ENCODE measurements around the gene ROCK2. TPM values are rescaled to one million over a fixed set of nuclear protein-coding genes. Genes with fewer than 3 reads are reported as not detected.

Gene ROCK2
- total and polyA plus RNA-seq, 2 of the 13 experiments (the other 11 are each of a cell fraction or from before 2014, with no cell fraction given) = 38.1 to 119 TPM

DNA sequence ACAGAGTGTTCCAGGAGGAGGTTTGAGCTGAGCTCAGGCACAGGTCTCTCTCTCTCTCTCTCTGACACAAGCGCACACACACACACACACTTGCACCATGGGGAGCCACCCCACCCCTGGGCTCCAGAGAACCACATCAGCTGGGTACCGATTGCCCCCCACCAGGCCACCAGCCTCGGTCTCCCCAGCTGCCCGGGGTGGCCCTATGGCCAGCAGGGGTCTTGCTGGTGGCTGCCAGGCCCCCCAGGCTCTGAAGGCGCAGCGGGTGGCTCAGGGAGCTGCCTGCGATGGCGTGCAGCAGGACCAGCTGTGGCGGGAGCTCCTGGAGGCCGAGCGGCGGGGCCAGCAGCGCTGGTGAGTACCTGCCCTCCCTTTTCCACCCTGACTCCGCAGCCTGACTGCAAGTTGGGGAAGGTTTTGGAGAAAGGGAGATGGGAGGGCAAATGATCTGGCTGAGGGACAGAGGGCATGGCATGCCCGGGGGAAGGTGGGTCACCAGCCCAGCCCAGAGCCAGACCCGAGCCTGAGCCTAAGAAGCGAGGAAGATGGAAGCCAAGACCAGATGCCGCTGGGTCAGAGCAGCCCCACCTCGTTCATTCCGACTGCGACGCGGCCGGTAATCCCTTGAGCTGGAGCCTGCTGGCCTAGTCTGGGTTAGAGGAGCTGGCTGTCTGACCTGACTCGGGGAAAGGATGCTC lies 211.0 kb downstream of the ROCK2 start (continued):
- TF ChIP-seq, protein P1, sequence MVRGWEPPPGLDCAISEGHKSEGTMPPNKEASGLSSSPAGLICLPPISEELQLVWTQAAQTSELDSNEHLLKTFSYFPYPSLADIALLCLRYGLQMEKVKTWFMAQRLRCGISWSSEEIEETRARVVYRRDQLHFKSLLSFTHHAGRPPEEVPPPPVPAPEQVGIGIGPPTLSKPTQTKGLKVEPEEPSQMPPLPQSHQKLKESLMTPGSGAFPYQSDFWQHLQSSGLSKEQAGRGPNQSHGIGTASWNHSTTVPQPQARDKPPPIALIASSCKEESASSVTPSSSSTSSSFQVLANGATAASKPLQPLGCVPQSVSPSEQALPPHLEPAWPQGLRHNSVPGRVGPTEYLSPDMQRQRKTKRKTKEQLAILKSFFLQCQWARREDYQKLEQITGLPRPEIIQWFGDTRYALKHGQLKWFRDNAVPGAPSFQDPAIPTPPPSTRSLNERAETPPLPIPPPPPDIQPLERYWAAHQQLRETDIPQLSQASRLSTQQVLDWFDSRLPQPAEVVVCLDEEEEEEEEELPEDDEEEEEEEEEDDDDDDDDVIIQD (CRISPR knock-in tag; IDR thresholded peaks at IDR 0.05; ENCODE audit: low read depth) = no peak
- no peak for TF ChIP-seq NR1H2 (CRISPR knock-in tag; IDR thresholded peaks at IDR 0.05; ENCODE audit: borderline replicate concordance, low read depth)
- no peak for TF ChIP-seq KAT7 (CRISPR knock-in tag; IDR thresholded peaks at IDR 0.05; ENCODE audit: borderline replicate concordance)
- TF ChIP-seq, protein P2, sequence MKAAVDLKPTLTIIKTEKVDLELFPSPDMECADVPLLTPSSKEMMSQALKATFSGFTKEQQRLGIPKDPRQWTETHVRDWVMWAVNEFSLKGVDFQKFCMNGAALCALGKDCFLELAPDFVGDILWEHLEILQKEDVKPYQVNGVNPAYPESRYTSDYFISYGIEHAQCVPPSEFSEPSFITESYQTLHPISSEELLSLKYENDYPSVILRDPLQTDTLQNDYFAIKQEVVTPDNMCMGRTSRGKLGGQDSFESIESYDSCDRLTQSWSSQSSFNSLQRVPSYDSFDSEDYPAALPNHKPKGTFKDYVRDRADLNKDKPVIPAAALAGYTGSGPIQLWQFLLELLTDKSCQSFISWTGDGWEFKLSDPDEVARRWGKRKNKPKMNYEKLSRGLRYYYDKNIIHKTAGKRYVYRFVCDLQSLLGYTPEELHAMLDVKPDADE (CRISPR knock-in tag; IDR thresholded peaks at IDR 0.05) = no peak
- 0 out of 2 replicates have a peak, but pooled peaks have one; percentile 61 for TF ChIP-seq ZNF83 (CRISPR knock-in tag; IDR thresholded peaks at IDR 0.05; ENCODE audit: borderline replicate concordance)
- TF ChIP-seq ZNF260 (CRISPR knock-in tag; IDR thresholded peaks at IDR 0.05; ENCODE audit: borderline replicate concordance, low read depth) = no peak
- no peak for TF ChIP-seq NCOA1 (CRISPR knock-in tag; IDR thresholded peaks at IDR 0.05)
- no peak for TF ChIP-seq NR2C2 (CRISPR knock-in tag; IDR thresholded peaks at IDR 0.05; ENCODE audit: borderline replicate concordance)
- no peak for TF ChIP-seq ZNF549 (CRISPR knock-in tag; IDR thresholded peaks at IDR 0.05)
- TF ChIP-seq SATB2 (CRISPR knock-in tag; IDR thresholded peaks at IDR 0.05) = no peak
- TF ChIP-seq NR2F6 (IDR thresholded peaks at IDR 0.05) = no peak
- TF ChIP-seq NR2F6 (CRISPR knock-in tag; IDR thresholded peaks at IDR 0.05) = no peak
- TF ChIP-seq, protein P3, sequence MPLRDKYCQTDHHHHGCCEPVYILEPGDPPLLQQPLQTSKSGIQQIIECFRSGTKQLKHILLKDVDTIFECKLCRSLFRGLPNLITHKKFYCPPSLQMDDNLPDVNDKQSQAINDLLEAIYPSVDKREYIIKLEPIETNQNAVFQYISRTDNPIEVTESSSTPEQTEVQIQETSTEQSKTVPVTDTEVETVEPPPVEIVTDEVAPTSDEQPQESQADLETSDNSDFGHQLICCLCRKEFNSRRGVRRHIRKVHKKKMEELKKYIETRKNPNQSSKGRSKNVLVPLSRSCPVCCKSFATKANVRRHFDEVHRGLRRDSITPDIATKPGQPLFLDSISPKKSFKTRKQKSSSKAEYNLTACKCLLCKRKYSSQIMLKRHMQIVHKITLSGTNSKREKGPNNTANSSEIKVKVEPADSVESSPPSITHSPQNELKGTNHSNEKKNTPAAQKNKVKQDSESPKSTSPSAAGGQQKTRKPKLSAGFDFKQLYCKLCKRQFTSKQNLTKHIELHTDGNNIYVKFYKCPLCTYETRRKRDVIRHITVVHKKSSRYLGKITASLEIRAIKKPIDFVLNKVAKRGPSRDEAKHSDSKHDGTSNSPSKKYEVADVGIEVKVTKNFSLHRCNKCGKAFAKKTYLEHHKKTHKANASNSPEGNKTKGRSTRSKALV (CRISPR knock-in tag; IDR thresholded peaks at IDR 0.05) = no peak
- TF ChIP-seq ZNF720 (CRISPR knock-in tag; IDR thresholded peaks at IDR 0.05) = no peak
- TF ChIP-seq, protein P4, sequence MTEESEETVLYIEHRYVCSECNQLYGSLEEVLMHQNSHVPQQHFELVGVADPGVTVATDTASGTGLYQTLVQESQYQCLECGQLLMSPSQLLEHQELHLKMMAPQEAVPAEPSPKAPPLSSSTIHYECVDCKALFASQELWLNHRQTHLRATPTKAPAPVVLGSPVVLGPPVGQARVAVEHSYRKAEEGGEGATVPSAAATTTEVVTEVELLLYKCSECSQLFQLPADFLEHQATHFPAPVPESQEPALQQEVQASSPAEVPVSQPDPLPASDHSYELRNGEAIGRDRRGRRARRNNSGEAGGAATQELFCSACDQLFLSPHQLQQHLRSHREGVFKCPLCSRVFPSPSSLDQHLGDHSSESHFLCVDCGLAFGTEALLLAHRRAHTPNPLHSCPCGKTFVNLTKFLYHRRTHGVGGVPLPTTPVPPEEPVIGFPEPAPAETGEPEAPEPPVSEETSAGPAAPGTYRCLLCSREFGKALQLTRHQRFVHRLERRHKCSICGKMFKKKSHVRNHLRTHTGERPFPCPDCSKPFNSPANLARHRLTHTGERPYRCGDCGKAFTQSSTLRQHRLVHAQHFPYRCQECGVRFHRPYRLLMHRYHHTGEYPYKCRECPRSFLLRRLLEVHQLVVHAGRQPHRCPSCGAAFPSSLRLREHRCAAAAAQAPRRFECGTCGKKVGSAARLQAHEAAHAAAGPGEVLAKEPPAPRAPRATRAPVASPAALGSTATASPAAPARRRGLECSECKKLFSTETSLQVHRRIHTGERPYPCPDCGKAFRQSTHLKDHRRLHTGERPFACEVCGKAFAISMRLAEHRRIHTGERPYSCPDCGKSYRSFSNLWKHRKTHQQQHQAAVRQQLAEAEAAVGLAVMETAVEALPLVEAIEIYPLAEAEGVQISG (CRISPR knock-in tag; IDR thresholded peaks at IDR 0.05) = no peak
- TF ChIP-seq, protein P5, sequence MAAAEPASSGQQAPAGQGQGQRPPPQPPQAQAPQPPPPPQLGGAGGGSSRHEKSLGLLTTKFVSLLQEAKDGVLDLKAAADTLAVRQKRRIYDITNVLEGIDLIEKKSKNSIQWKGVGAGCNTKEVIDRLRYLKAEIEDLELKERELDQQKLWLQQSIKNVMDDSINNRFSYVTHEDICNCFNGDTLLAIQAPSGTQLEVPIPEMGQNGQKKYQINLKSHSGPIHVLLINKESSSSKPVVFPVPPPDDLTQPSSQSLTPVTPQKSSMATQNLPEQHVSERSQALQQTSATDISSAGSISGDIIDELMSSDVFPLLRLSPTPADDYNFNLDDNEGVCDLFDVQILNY (CRISPR knock-in tag; conservative IDR thresholded peaks at IDR 0.05) = 0 out of 2 replicates have a peak, but pooled peaks have one; percentile 32
- TF ChIP-seq JARID2 (CRISPR knock-in tag; IDR thresholded peaks at IDR 0.05; ENCODE audit: insufficient replicate concordance) = no peak
- TF ChIP-seq, protein P6, sequence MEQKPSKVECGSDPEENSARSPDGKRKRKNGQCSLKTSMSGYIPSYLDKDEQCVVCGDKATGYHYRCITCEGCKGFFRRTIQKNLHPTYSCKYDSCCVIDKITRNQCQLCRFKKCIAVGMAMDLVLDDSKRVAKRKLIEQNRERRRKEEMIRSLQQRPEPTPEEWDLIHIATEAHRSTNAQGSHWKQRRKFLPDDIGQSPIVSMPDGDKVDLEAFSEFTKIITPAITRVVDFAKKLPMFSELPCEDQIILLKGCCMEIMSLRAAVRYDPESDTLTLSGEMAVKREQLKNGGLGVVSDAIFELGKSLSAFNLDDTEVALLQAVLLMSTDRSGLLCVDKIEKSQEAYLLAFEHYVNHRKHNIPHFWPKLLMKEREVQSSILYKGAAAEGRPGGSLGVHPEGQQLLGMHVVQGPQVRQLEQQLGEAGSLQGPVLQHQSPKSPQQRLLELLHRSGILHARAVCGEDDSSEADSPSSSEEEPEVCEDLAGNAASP (CRISPR knock-in tag; IDR thresholded peaks at IDR 0.05; ENCODE audit: borderline replicate concordance) = no peak
- no peak; the same call in 1 of the 2 replicates for TF ChIP-seq NFYB (CRISPR knock-in tag; IDR thresholded peaks at IDR 0.05)
- no peak for TF ChIP-seq NFE2L2 (IDR thresholded peaks at IDR 0.05; ENCODE audit: low read length)

All from HepG2 (cell line).